GM12878 (cell line): ENCODE measurements around the gene HUS1. TPM values are rescaled to one million over a fixed set of nuclear protein-coding genes. Genes with fewer than 3 reads are reported as not detected.

Experiments used
- ATAC-seq: fragments of 200-7000 bp; cut with Tn5 transposase; 3 replicates; pipeline ENCODE4 v1.9.1; 2020; ENCODE audit warnings: mild to moderate bottlenecking, moderate library complexity
- BruUV-seq: library from RNA; stranded (reverse); fragments of 400-500 nt; replicated peaks from 2 replicates; lab custom pipeline; 2021; lab: Mats Ljungman, UMichigan
- CTCF ChIA-PET: fragments of 300-600 bp; sonication (Branson Sonifier 250); formaldehyde crosslinking; extraction: SDS; loops from one replicate; lab custom pipeline; 2021; ENCODE audit warnings: inconsistent platforms; lab: Yijun Ruan, JAX
- POLR2A ChIA-PET: fragments of 350-600 bp; formaldehyde crosslinking; extraction: SDS; loops from one replicate; lab custom pipeline; 2021; ENCODE audit warnings: inconsistent platforms; lab: Charles Lee
- RAD21 ChIA-PET: fragments of 300-600 bp; sonication (Branson Sonifier 250); formaldehyde crosslinking; loops from one replicate; lab custom pipeline; 2023; ENCODE audit warnings: antibody characterized with exemption; ENCODE audit not compliant: unreplicated experiment; lab: Charles Lee
- SMC1A ChIA-PET: fragments of 300-600 bp; sonication (Branson Sonifier 250); formaldehyde crosslinking; loops from one replicate; lab custom pipeline; 2023; ENCODE audit not compliant: unreplicated experiment, uncharacterized antibody; lab: Charles Lee
- DNase-seq: peaks from one replicate; pipeline ENCODE4 v3.0.0-alpha.2; 2011; ENCODE audit warnings: low read depth, low spot score
- FAIRE-seq: peaks from 3 replicates; lab custom pipeline; 2011; peaks lifted over from hg19 to GRCh38; lab: Jason Lieb, UNC
- H2AFZ ChIP-seq: 2 replicates; pipeline ENCODE4 v1.6.0; 2011; ENCODE audit warnings: low read depth, low read length, control low read depth; ENCODE audit not compliant: control insufficient read depth
- H3K27ac ChIP-seq: 2 replicates; pipeline ENCODE4 v1.5.1; 2011; ENCODE audit warnings: control low read depth; ENCODE audit not compliant: control insufficient read depth, insufficient read depth
- H3K27me3 ChIP-seq, 2 experiments: replicated peaks in 1 of 2; 2 replicates each; pipeline versions ENCODE4 v1.6.0 to v1.6.1; 2011; ENCODE audit warnings: low read length in 1 of 2; ENCODE audit not compliant: control insufficient read depth in 2 of 2, insufficient read depth in 2 of 2
- H3K36me3 ChIP-seq, 2 experiments: 2 replicates each; pipeline ENCODE4 v1.5.1; 2011; ENCODE audit warnings: low read length in 1 of 2; ENCODE audit not compliant: control insufficient read depth in 2 of 2, insufficient read depth in 2 of 2
- H3K4me1 ChIP-seq: 2 replicates; pipeline ENCODE4 v1.6.1; 2011; ENCODE audit warnings: mild to moderate bottlenecking, low read length, moderate library complexity, mixed read lengths; ENCODE audit not compliant: control insufficient read depth, insufficient read depth
- H3K4me2 ChIP-seq: 2 replicates; pipeline ENCODE4 v1.6.0; 2011; ENCODE audit warnings: control low read depth; ENCODE audit not compliant: control insufficient read depth, insufficient read depth
- H3K4me3 ChIP-seq: fragments of 200-600 bp; sonication (generic); 2 replicates; pipeline ENCODE4 v1.5.1; 2016
- H3K79me2 ChIP-seq: 2 replicates; pipeline ENCODE4 v1.6.0; 2011; ENCODE audit warnings: low read length; ENCODE audit not compliant: control insufficient read depth, insufficient read depth
- H3K9ac ChIP-seq: 2 replicates; pipeline ENCODE4 v1.8.0; 2011; ENCODE audit warnings: low read length, control low read depth, mixed read lengths; ENCODE audit not compliant: control insufficient read depth, insufficient read depth
- H3K9me3 ChIP-seq: replicated peaks from 3 replicates; pipeline ENCODE4 v1.5.1; 2011; ENCODE audit warnings: mild to moderate bottlenecking, low read length; ENCODE audit not compliant: control insufficient read depth, insufficient read depth
- H4K20me1 ChIP-seq: 2 replicates; pipeline ENCODE4 v1.6.0; 2011; ENCODE audit not compliant: control insufficient read depth, insufficient read depth
- BRCA1 ChIP-seq: IDR thresholded peaks from 2 replicates; pipeline ENCODE4 v1.6.1; 2011; ENCODE audit warnings: low read depth, low read length, improper control_type of control experiment
- RELB ChIP-seq: fragments of 450-650 bp; IDR thresholded peaks from 2 replicates; pipeline ENCODE4 v1.6.1; 2017; ENCODE audit warnings: low read depth, mild to moderate bottlenecking, moderate library complexity
- WGBS: methylation state at CpG from one replicate; pipeline ENCODE4 v1.1.6; 2016; ENCODE audit warnings: low lambda C conversion rate; ENCODE audit not compliant: insufficient replicate concordance, insufficient coverage; ENCODE audit errors: missing lambda C conversion rate; 5-methylcytosine and 5-hydroxymethylcytosine counted together
- in situ Hi-C: fragments of 300-500 bp; cut with MboI; formaldehyde crosslinking; loops from 9 replicates; pipeline ENCODE4 v1.14.3; 2018; ENCODE audit warnings: mixed read lengths
- intact Hi-C: fragments of 100-400 bp; cut with micrococcal nuclease; formaldehyde crosslinking; loops from one replicate; pipeline ENCODE4 v1.14.2; 2022; ENCODE audit not compliant: unreplicated experiment
- polyA plus RNA-seq, 11 experiments: library from polyadenylated mRNA; depleted of rRNA in 4 of 11; unstranded in 6 of 11; stranded (reverse) in 5 of 11; fragments of >200 nt; fragmentation: Nextera tagmentation in 4 of 11; fragmentation: Illumina TruSeq in 1 of 11; extraction: Ambion mirVana in 4 of 11; extraction: Trizol in 1 of 11; gene quantifications; 1 replicate in 1 of 11; 2 replicates in 10 of 11; pipeline versions ENCODE4 v1.2.1 to v1.2.3, GENCODE V29; 2011 to 2016; ENCODE audit warnings: inconsistent platforms in 2 of 11, missing spikeins in 2 of 11, low read depth in 1 of 11
- total RNA-seq, 4 experiments: library from RNA; depleted of rRNA in 3 of 4; stranded (reverse); fragments of >200 nt in 3 of 4; fragmentation: Illumina TruSeq in 1 of 4; extraction: Trizol in 1 of 4; gene quantifications; 2 replicates each; pipeline versions ENCODE4 v1.2.1 to v1.2.3, GENCODE V29; 2013 to 2021

HUS1 gene
- total and polyA plus RNA-seq, 10 of the 15 experiments (the other 5 are each of a cell fraction or from before 2014, with no cell fraction given): 10.4 to 35.5 (median 22.6) TPM

- WGBS: 53% methylated on average over 1 of the region's 1 CpG
- no peak overlapping the region for H3K4me3 ChIP-seq
- H3K36me3 ChIP-seq: peaks cover 4 to 25% of the 10 kb centered on the region in 2 experiments; a peak in 3 of 4 replicates
- H3K79me2 ChIP-seq: no peaks in the 10 kb centered on the region
- no peak overlapping the region for H2AFZ ChIP-seq
- H3K4me2 ChIP-seq: no peak overlapping the region
- FAIRE-seq (no peak), DNase-seq (no peak), ATAC-seq (no peak)
- RAD21 ChIA-PET: interaction anchor here (1.0 kb wide), 1 partner anchor 25 kb away, joined by 3 read pairs; no protein-coding TSS in a partner anchor
- no peaks in the 10 kb centered on the region for H3K9me3 ChIP-seq
- BruUV-seq: no TSS peak
- H4K20me1 ChIP-seq: no peaks in the 10 kb centered on the region
- intact Hi-C loops: no loop called here
- SMC1A ChIA-PET: interaction anchor here (2.7 kb wide), 1 partner anchor 26 kb away, joined by 18 read pairs; no protein-coding TSS in a partner anchor
- H3K27ac ChIP-seq: no peak overlapping the region
- H3K4me1 ChIP-seq: peaks cover 5% of the 10 kb centered on the region
- CTCF ChIA-PET: interaction anchor here (1.0 to 2.7 kb wide), 3 partner anchors 10 to 25 kb away, joined by 3 to 35 read pairs (median 4); no protein-coding TSS in a partner anchor
- POLR2A ChIA-PET: no interaction called here
- H3K27me3 ChIP-seq: no peaks in the 10 kb centered on the region
- TF ChIP-seq RELB: no peak
- no peak for TF ChIP-seq BRCA1
- TF ChIP-seq, all 136 proteins: peak for 0
- H3K9ac ChIP-seq: no peak overlapping the region
- in situ Hi-C loops: no loop called here
Observed at GRCh38 chr7:47970761-47971160, 8.7 kb downstream of the HUS1 start.
